NCI-H128 (cell line): ENCODE data around the gene FAM114A1.
"Not testable (repeated sequence)": the region's sequence is repeated elsewhere in the genome, so short reads cannot be mapped to it uniquely, and the experiment has no call there.

Experiments
- DNase-seq: peaks from one replicate; lab custom pipeline; 2025; ENCODE audit not compliant: unreplicated experiment; lab: John Stamatoyannopoulos, UW

The FAM114A1 gene

GRCh38 chr4:38964942-38965775, 97.6 kb downstream of the FAM114A1 start:
- DNase-seq, result no peak

GRCh38 chr4:38965866-38966265, 98.3 kb downstream of the FAM114A1 start:
- no peak for DNase-seq

- DNase-seq, result no peak
Observed at GRCh38 chr4:38967260-38968095, 99.9 kb downstream of the FAM114A1 start.

GRCh38 chr4:38968668-38969067, 101.1 kb downstream of the FAM114A1 start:
- no peak for DNase-seq

GRCh38 chr4:38976308-38976707, 108.7 kb downstream of the FAM114A1 start:
- no peak for DNase-seq

GRCh38 chr4:38979081-38979480, 111.5 kb downstream of the FAM114A1 start:
- no peak for DNase-seq

GRCh38 chr4:38979511-38980230, 112.1 kb downstream of the FAM114A1 start:
- no peak for DNase-seq

GRCh38 chr4:38980903-38981676, 113.5 kb downstream of the FAM114A1 start:
- DNase-seq, result no peak

GRCh38 chr4:38982361-38983095, 114.9 kb downstream of the FAM114A1 start:
- DNase-seq, result no peak

GRCh38 chr4:38983291-38983690, 115.7 kb downstream of the FAM114A1 start:
- DNase-seq, result no peak

- no peak for DNase-seq
Observed at GRCh38 chr4:38983787-38984598, 116.4 kb downstream of the FAM114A1 start.

- DNase-seq, result no peak
Observed at GRCh38 chr4:38985410-38986100, 117.9 kb downstream of the FAM114A1 start.

GRCh38 chr4:38987491-38987890, 119.9 kb downstream of the FAM114A1 start:
- no peak for DNase-seq

- DNase-seq, result not testable (repeated sequence)
Observed at GRCh38 chr4:38988353-38988752, 120.7 kb downstream of the FAM114A1 start.

- DNase-seq, result no peak
Observed at GRCh38 chr4:38989487-38989886, 121.9 kb downstream of the FAM114A1 start.

- DNase-seq, result no peak
Observed at GRCh38 chr4:38990241-38990640, 122.6 kb downstream of the FAM114A1 start.

GRCh38 chr4:38993683-38994082, 126.1 kb downstream of the FAM114A1 start:
- DNase-seq, result no peak

GRCh38 chr4:38994135-38994534, 126.5 kb downstream of the FAM114A1 start:
- no peak for DNase-seq
